GM19438 (cell line): ENCODE data around the gene ENOX1.

Experiments
- ATAC-seq: cut with Tn5 transposase; IDR thresholded peaks from one replicate; pipeline ENCODE4 v1.9.1; 2021; ENCODE audit warnings: low read depth; ENCODE audit not compliant: unreplicated experiment

ENOX1 gene

DNA sequence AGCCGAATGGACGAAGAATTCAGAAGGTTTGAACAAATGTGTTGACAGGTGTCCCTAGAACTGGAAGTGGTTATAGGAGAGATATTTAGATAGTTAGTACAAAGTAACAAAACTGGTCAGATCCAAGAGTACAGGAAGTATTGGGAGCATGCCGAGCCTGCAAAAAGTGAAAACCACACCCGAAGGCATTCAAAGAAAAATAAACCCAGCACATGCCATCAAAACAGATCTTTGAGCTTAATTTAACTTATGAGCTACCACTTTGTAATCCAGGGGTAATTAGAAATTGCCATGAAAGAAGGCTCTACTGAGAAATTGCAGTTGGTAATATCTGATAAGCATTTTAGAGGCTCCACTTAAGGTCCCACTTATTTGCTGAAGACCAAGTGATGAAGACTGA, 549.2 kb downstream of the ENOX1 start:
- no peak for ATAC-seq

DNA sequence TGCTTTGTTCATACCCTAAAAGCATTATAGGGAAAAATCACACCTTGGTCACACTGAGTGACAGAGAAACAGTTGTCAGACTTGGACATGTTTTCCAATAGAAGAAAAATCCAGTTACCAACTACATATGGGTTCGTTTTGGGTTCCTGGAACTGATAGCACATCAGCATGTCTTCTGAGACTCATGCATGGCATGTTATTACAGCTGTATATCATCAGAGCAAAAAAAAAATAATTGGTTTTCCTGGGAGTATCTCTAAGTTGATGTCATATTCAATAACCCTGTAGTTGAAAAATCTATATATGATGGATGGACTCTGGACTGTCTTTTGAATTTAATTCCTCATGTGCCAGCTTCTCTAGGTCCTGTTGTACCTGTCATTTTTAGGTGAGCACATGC, 551.7 kb downstream of the ENOX1 start:
- no peak for ATAC-seq

DNA sequence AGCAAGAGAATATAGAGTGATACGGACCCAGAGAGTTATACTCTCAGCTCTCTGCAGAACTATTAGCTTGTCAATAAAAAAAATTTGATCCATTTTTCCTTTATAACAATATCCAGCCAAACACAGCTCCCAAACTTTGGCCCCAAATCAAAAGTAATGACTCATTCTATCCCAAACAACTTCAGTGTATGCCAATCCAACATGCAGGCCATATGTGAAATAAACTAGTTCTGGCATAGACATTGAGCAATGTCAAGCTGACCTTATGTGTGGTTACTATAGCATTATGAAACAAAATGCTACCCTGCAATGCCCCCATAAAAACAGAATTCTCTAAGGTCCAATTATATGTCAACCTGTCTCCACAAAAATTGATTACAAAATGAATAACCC, 553.9 kb downstream of the ENOX1 start:
- no peak for ATAC-seq

GRCh38 chr13:43232144-43232872, 554.5 kb downstream of the ENOX1 start:
- ATAC-seq = no peak

DNA sequence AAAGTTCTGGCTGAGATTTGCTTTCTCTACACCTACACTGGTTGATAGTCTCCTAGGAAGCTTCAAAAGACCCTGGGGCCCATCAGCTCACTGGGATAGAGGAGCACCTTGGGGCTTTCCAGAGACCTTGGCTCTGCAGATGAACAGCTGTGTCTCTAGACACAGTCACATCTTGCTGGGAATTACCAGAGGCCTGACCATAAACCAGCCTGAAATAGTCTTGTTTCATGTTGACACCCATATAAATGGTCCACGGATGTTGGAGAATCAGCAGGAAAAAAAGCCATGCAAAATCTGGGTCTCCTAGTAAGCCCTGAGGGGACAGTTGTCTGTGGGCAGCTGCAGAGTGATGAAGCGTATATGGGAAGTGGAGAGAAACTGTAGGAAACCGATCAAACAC, 555.8 kb downstream of the ENOX1 start:
- ATAC-seq = no peak

DNA sequence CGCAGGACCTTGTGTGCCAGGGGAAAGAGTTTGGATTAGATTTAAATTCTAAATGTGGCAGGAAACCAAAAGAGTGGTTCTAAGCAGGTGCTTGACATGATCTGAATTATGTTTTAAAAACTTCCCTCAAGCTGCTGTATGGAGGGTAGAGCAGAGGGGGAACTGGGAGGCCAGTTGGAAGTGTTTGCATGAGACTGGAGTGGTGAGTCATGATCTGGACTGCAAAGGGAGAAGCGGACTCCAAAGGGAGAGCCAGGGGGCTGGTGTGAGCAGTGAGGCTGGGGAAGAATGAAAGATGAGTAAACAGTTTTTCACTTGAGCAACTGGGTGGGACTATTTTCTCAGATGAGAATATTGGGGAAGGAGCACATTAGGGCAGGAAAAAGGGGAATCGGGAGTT, 557.3 kb downstream of the ENOX1 start:
- ATAC-seq = no peak

GRCh38 chr13:43227721-43228120, 559.1 kb downstream of the ENOX1 start:
- ATAC-seq = no peak

DNA sequence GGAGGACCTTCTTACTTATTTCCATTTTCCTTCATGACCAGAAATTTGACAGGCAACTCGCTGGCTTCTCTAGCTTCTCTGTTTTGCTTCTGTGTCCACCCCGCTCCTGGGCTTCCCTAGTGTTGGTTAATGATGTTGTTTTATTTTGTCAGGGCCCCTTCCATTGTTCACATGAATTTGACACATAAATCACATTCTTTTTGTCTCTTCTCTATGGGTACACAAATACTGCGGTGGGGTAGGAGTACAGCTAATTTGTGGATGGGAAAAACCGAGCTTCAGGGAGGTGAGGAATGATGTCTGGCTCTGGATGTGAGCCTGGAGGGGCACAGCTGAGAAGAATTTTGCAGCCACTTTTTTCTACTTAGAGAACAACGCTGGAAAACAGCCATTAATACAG, 563.6 kb downstream of the ENOX1 start:
- no peak for ATAC-seq

GRCh38 chr13:43222086-43222485, 564.7 kb downstream of the ENOX1 start:
- no peak for ATAC-seq

DNA sequence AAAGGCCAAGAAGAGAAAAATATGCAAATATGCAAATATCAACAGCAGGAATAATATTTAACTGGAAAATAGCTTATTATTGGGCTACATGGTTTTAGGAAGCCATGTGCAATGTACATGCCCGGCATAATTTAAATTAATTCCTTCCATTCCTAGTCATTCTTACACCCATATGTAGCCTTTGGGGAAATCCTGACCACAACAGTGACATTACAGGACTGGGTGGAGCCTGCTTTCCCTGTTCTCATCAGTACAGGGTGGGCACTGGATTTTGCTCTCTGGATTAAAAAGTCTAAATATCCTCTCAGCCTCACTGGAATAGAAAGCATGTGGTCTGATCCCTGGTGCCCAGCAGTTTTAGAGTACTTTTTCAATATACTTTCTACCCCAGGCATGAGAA, 565.2 kb downstream of the ENOX1 start:
- ATAC-seq = no peak

GRCh38 chr13:43220873-43221595, 565.7 kb downstream of the ENOX1 start:
- no peak for ATAC-seq

GRCh38 chr13:43214124-43214523, 572.6 kb downstream of the ENOX1 start:
- ATAC-seq = no peak

DNA sequence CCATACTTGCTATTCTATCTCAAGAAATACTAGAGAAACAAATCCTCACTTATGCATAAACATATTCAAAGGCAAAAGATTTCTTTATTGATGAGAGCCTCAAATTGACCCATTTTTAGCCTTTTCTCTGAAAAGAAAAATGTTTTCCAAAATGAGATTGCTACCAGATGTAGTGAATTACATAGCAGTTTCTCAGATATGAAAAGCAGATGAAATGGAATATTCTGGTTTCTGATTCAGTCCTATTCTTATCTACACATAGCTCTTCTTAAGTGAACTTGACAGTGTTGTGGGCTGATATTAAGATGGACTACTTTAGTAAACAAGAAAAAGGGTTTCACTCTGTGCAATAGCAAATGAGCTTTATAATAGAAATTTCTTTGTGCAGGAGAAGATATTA, 579.9 kb downstream of the ENOX1 start:
- ATAC-seq = no peak

DNA sequence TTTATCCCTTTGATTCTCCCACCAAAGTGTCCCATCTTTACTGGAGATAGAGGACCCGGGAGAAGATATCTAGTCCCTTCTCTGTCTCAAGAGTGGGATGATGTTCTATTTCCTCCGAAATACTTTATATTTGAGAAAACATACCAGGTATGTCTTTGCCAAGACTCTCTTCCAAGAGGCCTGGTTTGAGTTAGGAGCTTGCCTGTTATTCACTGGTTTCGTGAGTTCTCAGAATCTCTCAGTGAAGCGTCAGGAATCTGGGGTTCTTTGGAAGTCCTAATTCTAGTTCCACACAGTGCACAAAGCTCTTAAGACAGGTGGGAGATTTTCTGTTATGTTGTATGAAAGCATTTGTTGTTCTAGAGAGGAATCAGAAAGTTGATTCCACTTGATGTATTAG, 581.4 kb downstream of the ENOX1 start:
- no peak for ATAC-seq

DNA sequence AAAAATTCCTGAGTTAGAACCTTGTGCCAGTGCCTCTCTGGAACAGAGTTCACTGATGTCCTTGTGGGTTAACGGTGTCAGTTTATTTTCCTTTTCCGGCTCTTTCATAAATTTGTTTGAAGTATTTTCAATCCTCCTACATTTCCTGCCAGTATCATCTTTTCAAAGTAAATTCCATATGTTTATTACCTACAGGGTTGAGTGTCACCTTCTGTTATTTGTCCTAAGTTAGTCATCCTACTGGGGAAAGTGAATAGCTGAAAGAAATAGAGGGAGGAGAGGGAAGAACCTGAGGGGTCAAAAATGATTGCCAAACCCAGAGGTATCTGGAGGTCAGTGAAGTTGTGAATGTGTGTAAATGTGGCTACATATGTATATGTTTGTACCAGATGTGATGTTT, 582.2 kb downstream of the ENOX1 start:
- no peak for ATAC-seq

DNA sequence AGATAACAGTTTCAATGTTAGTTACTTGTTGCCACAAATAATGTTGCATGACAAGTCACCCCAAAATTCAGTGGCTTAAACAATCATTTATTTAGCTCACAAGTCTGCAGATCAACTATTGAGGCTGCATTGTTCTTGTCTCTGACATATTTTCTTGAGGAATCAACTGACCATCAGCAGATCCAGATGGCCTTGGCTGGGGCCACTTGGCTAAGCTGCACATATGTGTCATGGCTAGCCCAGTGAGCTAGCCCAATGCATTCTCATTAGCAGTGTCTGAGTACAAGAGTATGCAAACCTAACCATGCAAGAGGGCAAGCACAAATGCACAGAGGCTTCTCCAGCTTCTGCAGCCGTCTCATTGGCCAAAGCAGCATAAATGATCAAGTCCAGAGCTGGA, 583.0 kb downstream of the ENOX1 start:
- ATAC-seq = no peak

DNA sequence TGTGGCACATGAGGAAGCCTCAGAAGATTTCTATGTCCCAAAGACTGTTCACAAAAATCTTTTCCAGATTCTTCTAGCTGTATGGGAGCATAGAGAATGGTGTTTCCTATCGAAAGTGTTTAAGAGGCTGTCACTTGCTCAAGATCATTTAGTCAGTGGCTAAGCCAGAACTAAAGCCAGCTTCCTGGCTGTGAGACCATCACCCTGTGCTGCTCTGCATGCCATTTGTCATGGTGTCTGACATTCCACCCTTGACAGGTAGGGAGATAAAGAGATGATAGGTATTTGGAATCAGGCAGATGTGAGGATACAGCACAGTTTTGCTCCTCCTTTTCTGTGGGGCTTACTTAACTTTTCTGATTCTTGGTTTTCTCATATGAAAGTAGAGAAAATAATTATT, 586.0 kb downstream of the ENOX1 start:
- ATAC-seq = no peak

DNA sequence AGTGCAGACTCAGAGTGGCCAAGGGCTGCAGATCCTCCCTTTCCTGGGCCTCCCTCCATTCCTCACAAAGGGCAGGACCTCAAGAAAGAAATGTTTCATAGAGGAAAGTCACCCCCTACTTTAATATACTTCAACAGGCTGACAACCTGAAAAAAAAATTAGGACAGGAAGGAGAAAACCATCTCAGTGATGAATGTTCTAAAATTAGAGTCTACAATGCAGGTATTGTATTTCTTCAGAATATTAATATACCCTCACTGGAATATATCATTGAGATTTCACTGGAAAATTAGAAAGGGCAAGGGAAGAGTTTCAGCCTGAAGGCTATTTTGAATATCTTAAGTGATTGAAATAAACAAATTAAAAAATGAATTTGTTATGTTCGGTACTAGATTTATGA, 586.5 kb downstream of the ENOX1 start:
- no peak for ATAC-seq

DNA sequence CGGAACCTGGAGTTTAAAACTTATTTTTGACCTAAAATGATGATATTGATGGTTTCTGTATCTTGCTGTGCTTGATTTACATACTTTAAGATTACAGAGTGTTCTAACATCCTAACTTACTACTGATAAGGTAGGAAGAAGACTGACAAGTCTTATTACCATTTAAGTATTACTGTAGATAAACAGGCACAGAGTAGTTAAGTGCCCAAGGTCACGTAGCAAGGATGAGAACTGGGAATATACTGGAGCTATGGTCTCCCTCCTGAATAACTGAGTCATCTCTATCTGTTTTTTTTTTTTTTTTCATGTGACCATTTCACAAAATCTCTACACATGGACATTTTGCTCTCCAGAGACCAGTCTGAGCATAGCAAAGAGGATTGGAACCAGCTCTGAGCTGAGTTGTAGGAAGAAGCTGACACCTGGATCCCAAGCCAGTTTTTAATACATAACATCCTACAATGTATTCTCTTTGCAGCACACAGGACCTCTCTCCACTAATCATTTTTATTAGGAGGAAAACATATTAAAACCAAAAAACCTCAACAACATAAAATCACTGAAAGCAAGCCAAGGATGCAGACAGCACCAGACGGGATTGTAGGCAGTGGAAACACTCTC, 589.9 kb downstream of the ENOX1 start:
- no peak for ATAC-seq

- no peak for ATAC-seq
Observed at GRCh38 chr13:43196086-43196621, 590.6 kb downstream of the ENOX1 start.

- ATAC-seq = no peak
Observed at GRCh38 chr13:43195551-43195950, 591.2 kb downstream of the ENOX1 start.

- ATAC-seq = no peak
Observed at GRCh38 chr13:43195112-43195511, 591.7 kb downstream of the ENOX1 start.
